DND-41 (cell line): Measurements from ENCODE around the gene ESYT2.

Source experiments
- ATAC-seq: fragments of 200-7000 bp; cut with Tn5 transposase; 3 replicates; pipeline ENCODE4 v1.9.1; 2021; ENCODE audit warnings: low read depth; ENCODE audit not compliant: insufficient read depth
- DNase-seq: peaks from one replicate; pipeline ENCODE4 v3.0.0-alpha.2; 2020
- H2AFZ ChIP-seq: 2 replicates; pipeline ENCODE4 v1.6.0; 2012; ENCODE audit warnings: low read depth, low read length
- H3K27ac ChIP-seq: 2 replicates; pipeline ENCODE4 v1.5.1; 2012; ENCODE audit warnings: low read length, inconsistent platforms
- H3K27me3 ChIP-seq: fragments of 200-600 bp; sonication (generic); 2 replicates; pipeline ENCODE4 v1.6.0; 2012; ENCODE audit warnings: low read length, mild to moderate bottlenecking, inconsistent platforms; ENCODE audit not compliant: insufficient read depth, poor library complexity
- H3K36me3 ChIP-seq: 2 replicates; pipeline ENCODE4 v1.5.1; 2012; ENCODE audit warnings: low read length, inconsistent platforms; ENCODE audit not compliant: insufficient read depth
- H3K4me1 ChIP-seq: 2 replicates; pipeline ENCODE4 v1.5.1; 2012; ENCODE audit warnings: mild to moderate bottlenecking, low read length; ENCODE audit not compliant: insufficient read depth
- H3K4me2 ChIP-seq: 2 replicates; pipeline ENCODE4 v1.6.0; 2012; ENCODE audit warnings: mild to moderate bottlenecking, moderate library complexity, low read length, inconsistent platforms; ENCODE audit not compliant: insufficient read depth
- H3K4me3 ChIP-seq, 2 experiments: fragments of 200-600 bp in 1 of 2; shearing (Covaris generic) in 1 of 2; 2 replicates each; pipeline ENCODE4 v1.5.1; 2012 to 2016; ENCODE audit warnings: inconsistent platforms in 2 of 2, low read length in 2 of 2, mild to moderate bottlenecking in 2 of 2, low read depth in 1 of 2, moderate library complexity in 1 of 2
- H3K79me2 ChIP-seq: 2 replicates; pipeline ENCODE4 v1.6.0; 2012; ENCODE audit warnings: low read length, inconsistent platforms; ENCODE audit not compliant: insufficient read depth
- H3K9ac ChIP-seq: 2 replicates; pipeline ENCODE4 v1.6.0; 2012; ENCODE audit warnings: low read depth, mild to moderate bottlenecking, inconsistent platforms, low read length, moderate library complexity
- H3K9me3 ChIP-seq: 2 replicates; pipeline ENCODE4 v1.5.1; 2012; ENCODE audit warnings: low read length, moderate library complexity, mild to moderate bottlenecking, inconsistent platforms; ENCODE audit not compliant: insufficient read depth, severe bottlenecking
- H4K20me1 ChIP-seq: 2 replicates; pipeline ENCODE4 v1.6.0; 2012; ENCODE audit warnings: low read length; ENCODE audit not compliant: insufficient read depth
- EZH2 ChIP-seq: IDR thresholded peaks from 3 replicates; pipeline ENCODE4 v1.6.1; 2012; ENCODE audit warnings: borderline replicate concordance, low read depth, mild to moderate bottlenecking, moderate library complexity, low read length, inconsistent platforms; ENCODE audit not compliant: severe bottlenecking
- TF ChIP-seq, protein P1 (sequence below): IDR thresholded peaks from 2 replicates; pipeline ENCODE4 v1.5.1; 2012; ENCODE audit warnings: borderline replicate concordance, low read length, moderate library complexity, mild to moderate bottlenecking; ENCODE audit not compliant: poor library complexity, severe bottlenecking; ENCODE audit errors: extremely low read depth

The ESYT2 gene

DNA sequence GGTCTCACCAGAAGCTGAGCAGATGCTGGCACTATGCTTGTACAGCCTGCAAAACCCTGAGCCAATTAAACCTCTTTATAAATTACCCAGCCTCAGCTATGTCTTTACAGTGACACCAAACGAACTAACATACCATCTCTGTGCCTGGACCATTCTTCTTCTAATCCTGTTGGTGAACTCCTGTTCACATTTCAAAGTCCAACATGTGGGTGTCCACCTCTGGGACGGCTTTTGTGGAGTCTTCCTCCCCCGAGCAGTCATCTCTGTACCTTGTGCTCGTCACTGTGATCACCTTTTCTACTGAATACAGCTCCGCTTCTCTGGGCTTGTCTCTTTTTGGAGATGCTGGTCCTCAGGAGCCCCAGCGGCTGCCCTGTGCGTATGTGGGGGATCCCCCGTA, 7.4 kb upstream of the ESYT2 start:
- Histone ChIP-seq H4K20me1 (no peaks in the 10 kb centered on the region), H3K79me2 (no peaks in the 10 kb centered on the region)
- no peak for ATAC-seq

DNA sequence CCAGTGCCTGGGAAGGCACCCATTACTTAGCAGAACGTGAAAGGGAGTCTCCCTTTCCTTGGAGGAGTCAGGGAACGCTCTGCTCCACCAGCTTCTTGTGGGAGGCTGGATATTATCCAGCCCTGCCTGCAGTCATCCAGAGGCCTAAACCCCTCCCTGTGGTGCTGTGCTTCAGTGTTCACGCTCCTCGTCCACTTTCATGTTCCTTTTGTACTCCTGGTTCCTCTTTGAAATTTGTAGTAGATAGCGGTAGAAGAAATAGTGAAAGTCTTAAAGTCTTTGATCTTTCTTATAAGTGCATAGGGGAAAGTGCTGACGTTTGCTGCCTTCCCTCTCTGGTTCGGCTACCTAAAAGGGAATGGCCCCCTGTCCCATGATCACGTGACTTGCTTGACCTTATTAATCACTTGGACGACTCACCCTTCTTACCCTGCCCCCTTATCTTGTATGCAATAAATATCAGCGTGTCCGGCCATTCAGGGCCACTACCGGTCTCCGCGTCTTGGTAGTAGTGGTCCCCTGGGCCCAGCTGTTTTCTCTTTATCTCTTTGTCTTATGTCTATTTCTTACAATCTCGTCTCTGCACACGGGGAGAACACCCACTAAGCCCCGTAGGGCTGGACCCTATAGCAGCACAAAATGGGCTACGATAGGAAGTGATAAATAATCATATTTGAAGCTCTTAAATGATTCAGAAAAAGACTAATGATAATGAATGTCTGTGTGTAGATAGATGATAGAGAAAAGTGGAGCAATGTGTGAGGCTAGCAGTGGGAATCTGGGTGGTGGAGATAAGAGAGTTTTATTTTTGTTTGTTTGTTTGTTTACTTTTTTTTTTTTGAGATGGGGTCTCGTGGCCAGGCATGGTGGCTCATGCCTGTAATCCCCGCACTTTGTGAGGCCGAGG, 5.8 kb upstream of the ESYT2 start:
- H3K36me3 ChIP-seq: no peaks in the 10 kb centered on the region
- no peaks in the 10 kb centered on the region for H3K79me2 ChIP-seq
- H3K4me1 ChIP-seq: peaks cover 7% of the 10 kb centered on the region
- H3K9ac ChIP-seq: no peak overlapping the region
- TF ChIP-seq, protein P1, sequence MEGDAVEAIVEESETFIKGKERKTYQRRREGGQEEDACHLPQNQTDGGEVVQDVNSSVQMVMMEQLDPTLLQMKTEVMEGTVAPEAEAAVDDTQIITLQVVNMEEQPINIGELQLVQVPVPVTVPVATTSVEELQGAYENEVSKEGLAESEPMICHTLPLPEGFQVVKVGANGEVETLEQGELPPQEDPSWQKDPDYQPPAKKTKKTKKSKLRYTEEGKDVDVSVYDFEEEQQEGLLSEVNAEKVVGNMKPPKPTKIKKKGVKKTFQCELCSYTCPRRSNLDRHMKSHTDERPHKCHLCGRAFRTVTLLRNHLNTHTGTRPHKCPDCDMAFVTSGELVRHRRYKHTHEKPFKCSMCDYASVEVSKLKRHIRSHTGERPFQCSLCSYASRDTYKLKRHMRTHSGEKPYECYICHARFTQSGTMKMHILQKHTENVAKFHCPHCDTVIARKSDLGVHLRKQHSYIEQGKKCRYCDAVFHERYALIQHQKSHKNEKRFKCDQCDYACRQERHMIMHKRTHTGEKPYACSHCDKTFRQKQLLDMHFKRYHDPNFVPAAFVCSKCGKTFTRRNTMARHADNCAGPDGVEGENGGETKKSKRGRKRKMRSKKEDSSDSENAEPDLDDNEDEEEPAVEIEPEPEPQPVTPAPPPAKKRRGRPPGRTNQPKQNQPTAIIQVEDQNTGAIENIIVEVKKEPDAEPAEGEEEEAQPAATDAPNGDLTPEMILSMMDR: no peak
- TF ChIP-seq EZH2: no peak
- H3K4me3 ChIP-seq: no peak overlapping the region
- H3K27me3 ChIP-seq: no peaks in the 10 kb centered on the region
- ATAC-seq: no peak
- H4K20me1 ChIP-seq: no peaks in the 10 kb centered on the region
- H3K4me2 ChIP-seq: no peak overlapping the region
- no peak overlapping the region for H2AFZ ChIP-seq
- no peak for DNase-seq
- H3K9me3 ChIP-seq: no peaks in the 10 kb centered on the region
- H3K27ac ChIP-seq: no peak overlapping the region

More for the DNA sequence above, 7.4 kb upstream of the ESYT2 start:
- Histone ChIP-seq H3K4me3 (no peak overlapping the region), H3K9me3 (no peaks in the 10 kb centered on the region), H3K27ac (no peak overlapping the region), H3K27me3 (no peaks in the 10 kb centered on the region), H3K9ac (no peak overlapping the region), H2AFZ (no peak overlapping the region), H3K36me3 (no peaks in the 10 kb centered on the region), H3K4me2 (no peak overlapping the region), H3K4me1 (no peaks in the 10 kb centered on the region)
- TF ChIP-seq, protein P1: no peak
- no peak for TF ChIP-seq EZH2
- no peak for DNase-seq

DNA sequence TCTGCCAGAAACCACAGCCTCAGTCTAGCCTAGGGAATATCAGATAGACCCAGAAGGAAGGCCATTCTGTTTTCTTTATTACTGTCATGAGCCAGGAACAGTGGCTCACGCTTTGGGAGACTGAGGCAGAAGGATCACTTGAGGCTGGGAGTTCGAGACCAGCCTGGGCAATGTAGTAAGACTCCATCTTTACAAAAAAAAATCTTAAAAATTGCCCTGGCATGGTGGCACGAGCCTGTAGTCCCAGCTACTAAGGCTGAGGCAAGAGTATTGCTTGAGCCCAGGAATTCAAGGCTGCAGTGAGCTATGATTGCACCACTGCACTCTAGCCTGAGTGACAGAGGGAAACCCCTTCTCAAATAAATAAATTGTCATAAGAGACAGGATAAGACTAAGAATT, 3.7 kb upstream of the ESYT2 start:
- no peak for TF ChIP-seq EZH2
- TF ChIP-seq, protein P1: no peak
- Histone ChIP-seq H2AFZ (no peak overlapping the region), H3K9ac (no peak overlapping the region), H3K36me3 (peaks cover 3% of the 10 kb centered on the region; the same call in 1 of the 2 replicates), H4K20me1 (0 out of 2 replicates have a peak, but pooled peaks cover 2% of the 10 kb centered on the region), H3K9me3 (no peaks in the 10 kb centered on the region), H3K4me1 (peaks cover 13% of the 10 kb centered on the region), H3K4me3 (no peak overlapping the region), H3K27me3 (no peaks in the 10 kb centered on the region), H3K4me2 (no peak overlapping the region), H3K79me2 (peaks cover 15% of the 10 kb centered on the region), H3K27ac (no peak overlapping the region)
- DNase-seq: no peak
- ATAC-seq: no peak
